Bladder microvascular endothelial cell (primary cell): ENCODE data around the gene SYCP3. TPM values are rescaled to one million over a fixed set of nuclear protein-coding genes. Genes with fewer than 3 reads are reported as not detected.

Source experiments
- total RNA-seq: library from RNA; depleted of rRNA; stranded (reverse); fragments of >200 nt; gene quantifications from 2 replicates; pipeline ENCODE4 v1.2.3, GENCODE V29; 2014

Gene SYCP3
- 0.13 TPM in 1 of 2 replicates, not detected in the other for total RNA-seq

DNA sequence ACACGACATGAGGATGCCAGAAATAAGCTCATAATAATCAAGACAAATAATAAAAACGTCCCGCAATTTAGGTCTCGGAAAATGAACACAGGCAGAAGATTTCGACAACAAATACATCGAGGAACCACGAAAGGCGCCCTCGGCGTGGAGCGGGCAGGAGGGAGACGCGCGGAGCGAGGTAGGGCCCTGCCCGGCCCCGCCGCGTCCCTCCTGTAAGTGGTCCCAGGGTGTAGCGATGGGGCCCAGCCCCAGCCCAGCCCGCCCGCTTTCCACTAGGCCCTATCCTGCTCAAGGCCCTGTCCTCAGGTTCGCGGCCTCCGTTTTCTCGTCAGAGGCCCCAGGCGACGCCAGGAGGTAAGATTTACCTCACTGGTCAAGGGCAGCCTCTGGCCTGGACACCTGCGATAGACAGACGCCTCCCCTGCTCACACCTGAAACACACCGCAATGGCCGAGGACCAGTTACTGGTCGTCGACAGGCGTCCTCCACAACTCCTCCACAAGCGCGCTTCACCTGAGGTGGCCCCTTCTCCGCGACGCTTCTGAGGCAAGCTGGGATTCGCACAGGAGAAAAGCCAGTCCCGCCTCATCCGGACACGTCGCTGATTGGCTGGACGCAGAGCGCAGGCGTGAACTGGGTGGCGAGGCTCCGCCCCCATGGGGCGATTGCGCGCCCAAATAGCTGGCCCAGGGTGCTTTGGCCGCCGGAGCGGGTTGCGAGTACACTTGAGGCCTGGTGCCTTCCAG is at the start of gene SYCP3:
Gene SYCP3, minus strand, starts transcription at position 543 of the 746 bp plus-strand sequence. CDS start 1,527 bp downstream, outside the sequence.

GRCh38 chr12:101697197-101697929 is 41.9 kb downstream of the SYCP3 start, which contains the start of gene CHPT1:
Gene CHPT1 (plus strand): TSS chr12:101697640. CDS start chr12:101697862, 222 bp downstream.

Other genes with a start within 250 kb of the SYCP3 start
- not detected in 2 replicates for gene MYBPC1, start 144.5 kb downstream of the SYCP3 start, total RNA-seq
- gene CHPT1, start 41.8 kb downstream of the SYCP3 start, total RNA-seq: 10.2 and 18.4 TPM in 2 replicates
- gene GNPTAB, start 91.5 kb upstream of the SYCP3 start, total RNA-seq: 16.7 and 40.4 TPM in 2 replicates
- gene DRAM1, start 138.1 kb upstream of the SYCP3 start, total RNA-seq: 17.3 and 47.0 TPM in 2 replicates